GM19438 (cell line): ENCODE measurements around the gene WDR59.
A peak's percentile ranks its signal among the peaks of the same experiment; 100 is the strongest.

Source experiments
- ATAC-seq: cut with Tn5 transposase; IDR thresholded peaks from one replicate; pipeline ENCODE4 v1.9.1; 2021; ENCODE audit warnings: low read depth; ENCODE audit not compliant: unreplicated experiment

The WDR59 gene

GRCh38 chr16:74987027-74987681, 2.2 kb upstream of the WDR59 start:
- no peak for ATAC-seq

GRCh38 chr16:74984194-74984528, 762 bp downstream of the WDR59 start:
- ATAC-seq = no peak

GRCh38 chr16:74982256-74982655, 2.7 kb downstream of the WDR59 start:
- no peak for ATAC-seq

GRCh38 chr16:74975591-74975990, 9.3 kb downstream of the WDR59 start:
- ATAC-seq = no peak

- ATAC-seq = no peak
Measured at GRCh38 chr16:74973304-74973703, 11.6 kb downstream of the WDR59 start.

GRCh38 chr16:74954763-74955162, 30.2 kb downstream of the WDR59 start:
- ATAC-seq = no peak

GRCh38 chr16:74951681-74952080, 33.2 kb downstream of the WDR59 start:
- no peak for ATAC-seq

- no peak for ATAC-seq
Measured at GRCh38 chr16:74951206-74951605, 33.7 kb downstream of the WDR59 start.

- no peak for ATAC-seq
Measured at GRCh38 chr16:74950511-74950910, 34.4 kb downstream of the WDR59 start.

GRCh38 chr16:74949309-74949708, 35.6 kb downstream of the WDR59 start:
- ATAC-seq = no peak

GRCh38 chr16:74944466-74944865, 40.5 kb downstream of the WDR59 start:
- ATAC-seq = no peak

GRCh38 chr16:74942977-74943918, 41.7 kb downstream of the WDR59 start:
- no peak for ATAC-seq

- ATAC-seq = no peak
Measured at GRCh38 chr16:74942566-74942965, 42.4 kb downstream of the WDR59 start.

GRCh38 chr16:74939688-74940087, 45.2 kb downstream of the WDR59 start:
- no peak for ATAC-seq

GRCh38 chr16:74936902-74937560, 47.9 kb downstream of the WDR59 start:
- ATAC-seq = peak; percentile 98

- ATAC-seq = no peak
Measured at GRCh38 chr16:74931445-74931844, 53.5 kb downstream of the WDR59 start.

- ATAC-seq = no peak
Measured at GRCh38 chr16:74929636-74930035, 55.3 kb downstream of the WDR59 start.

- no peak for ATAC-seq
Measured at GRCh38 chr16:74926805-74927204, 58.1 kb downstream of the WDR59 start.

- no peak for ATAC-seq
Measured at GRCh38 chr16:74923766-74924460, 61.0 kb downstream of the WDR59 start.

GRCh38 chr16:74922150-74923138, 62.5 kb downstream of the WDR59 start:
- ATAC-seq = no peak
